Loucy (cell line): ENCODE measurements around the gene C1orf174.

Experiments used
- CTCF ChIP-seq: fragments of 200-600 bp; sonication (generic); conservative IDR thresholded peaks from 2 replicates; pipeline ENCODE4 v1.5.1; 2014; ENCODE audit warnings: mild to moderate bottlenecking, antibody characterized with exemption, low read length
- EZH2phosphoT487 ChIP-seq: fragments of 200-600 bp; IDR thresholded peaks from 2 replicates; pipeline ENCODE4 v1.6.1; 2018; ENCODE audit warnings: antibody characterized with exemption, mild to moderate bottlenecking, moderate library complexity, borderline replicate concordance

GRCh38 chr1:3865606-3866160 lies 34.4 kb downstream of the C1orf174 start:
- TF ChIP-seq CTCF (no peak), EZH2phosphoT487 (no peak)
